H54 (cell line): Measurements from ENCODE around the gene GSTM3.
"Not testable (repeated sequence)": the region's sequence is repeated elsewhere in the genome, so short reads cannot be mapped to it uniquely, and the experiment has no call there.

ENCODE experiments used
- DNase-seq: peaks from one replicate; pipeline ENCODE4 v3.0.0; 2011; ENCODE audit warnings: low spot score, mixed read lengths; ENCODE audit not compliant: insufficient read length
- FAIRE-seq: peaks from 3 replicates; lab custom pipeline; 2011; peaks lifted over from hg19 to GRCh38; lab: Jason Lieb, UNC
- POLR2A ChIP-seq: IDR thresholded peaks from 2 replicates; pipeline ENCODE4 v1.6.1; 2011; ENCODE audit warnings: low read depth, mild to moderate bottlenecking, low read length

Gene GSTM3

DNA sequence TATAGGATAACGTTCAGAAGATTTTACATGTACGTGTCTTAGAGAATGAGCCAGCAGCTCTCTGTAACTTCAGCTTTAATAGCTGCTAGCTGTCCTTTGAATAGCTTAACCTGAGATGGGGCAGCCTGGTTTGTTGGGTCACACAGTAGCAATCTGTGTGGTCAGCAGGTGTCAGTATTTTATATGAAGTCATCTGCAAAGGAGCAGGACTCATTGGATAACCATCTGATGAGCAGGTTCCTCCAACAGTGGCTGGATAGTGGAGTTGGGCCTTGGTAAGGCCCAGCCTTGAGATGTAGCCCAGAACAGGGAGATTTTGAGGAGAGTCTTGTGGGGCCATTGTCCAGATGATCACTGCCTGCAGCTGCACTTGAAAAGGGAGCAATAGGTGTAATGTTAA, 22.3 kb downstream of the GSTM3 start:
- FAIRE-seq: no peak
- TF ChIP-seq POLR2A: no peak
- DNase-seq: no peak

DNA sequence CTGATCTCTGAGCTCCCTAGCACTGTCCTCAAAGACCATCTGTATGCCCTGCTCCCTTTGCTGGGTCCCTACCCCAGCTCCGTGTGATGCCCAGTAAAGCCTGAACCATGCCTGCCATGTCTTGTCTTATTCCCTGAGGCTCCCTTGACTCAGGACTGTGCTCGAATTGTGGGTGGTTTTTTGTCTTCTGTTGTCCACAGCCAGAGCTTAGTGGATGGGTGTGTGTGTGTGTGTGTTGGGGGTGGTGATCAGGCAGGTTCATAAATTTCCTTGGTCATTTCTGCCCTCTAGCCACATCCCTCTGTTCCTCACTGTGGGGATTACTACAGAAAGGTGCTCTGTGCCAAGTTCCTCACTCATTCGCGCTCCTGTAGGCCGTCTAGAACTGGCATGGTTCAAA, 23.1 kb downstream of the GSTM3 start:
- no peak for FAIRE-seq
- DNase-seq: no peak
- no peak for TF ChIP-seq POLR2A

DNA sequence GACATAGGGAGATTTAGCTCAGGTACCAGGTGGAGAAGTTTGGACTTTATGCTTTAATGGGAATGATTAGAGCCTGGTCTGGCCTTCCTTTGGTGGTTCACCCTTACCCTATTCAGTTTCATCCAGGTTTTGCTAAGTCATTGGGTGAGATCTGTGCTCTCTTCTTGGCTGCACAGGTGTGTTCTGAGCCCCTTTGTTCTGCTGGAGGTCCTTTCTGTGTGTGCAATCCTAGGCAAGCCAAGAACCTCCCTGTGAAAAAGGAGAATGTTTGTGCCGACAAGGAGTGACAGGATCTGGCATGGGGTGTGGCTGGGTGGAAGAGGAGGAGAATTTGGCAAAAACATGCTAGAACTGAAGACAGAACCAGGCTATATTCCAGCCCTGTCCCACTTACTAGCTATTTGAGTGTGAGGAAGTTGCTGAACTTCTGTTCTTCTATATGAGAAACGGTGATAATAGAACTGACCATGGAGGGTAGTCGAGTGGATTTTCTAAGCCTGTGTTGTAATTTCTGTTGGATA, 24.2 kb downstream of the GSTM3 start:
- no peak for FAIRE-seq
- DNase-seq: no peak
- no peak for TF ChIP-seq POLR2A

DNA sequence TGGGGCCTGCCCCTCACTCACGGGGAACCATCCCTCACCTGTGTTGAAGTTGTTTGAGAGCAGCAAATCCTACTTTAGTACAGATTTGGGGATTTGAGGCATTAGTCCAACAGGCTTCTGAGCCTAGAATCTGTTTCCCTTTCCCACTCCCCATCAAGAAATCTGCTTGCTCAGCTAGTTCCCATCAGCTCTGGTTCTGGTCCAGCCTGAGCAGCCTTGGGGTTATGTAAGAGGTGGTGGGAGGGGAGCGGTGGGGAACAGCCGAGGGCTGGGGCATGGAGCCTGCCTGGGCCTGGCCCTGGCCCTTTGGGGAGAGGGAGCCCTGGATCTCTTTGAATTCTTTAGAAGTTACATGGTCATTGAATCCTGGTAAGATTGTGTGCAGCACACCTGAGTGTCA, 24.7 kb downstream of the GSTM3 start:
- FAIRE-seq: no peak
- DNase-seq: no peak
- no peak for TF ChIP-seq POLR2A

DNA sequence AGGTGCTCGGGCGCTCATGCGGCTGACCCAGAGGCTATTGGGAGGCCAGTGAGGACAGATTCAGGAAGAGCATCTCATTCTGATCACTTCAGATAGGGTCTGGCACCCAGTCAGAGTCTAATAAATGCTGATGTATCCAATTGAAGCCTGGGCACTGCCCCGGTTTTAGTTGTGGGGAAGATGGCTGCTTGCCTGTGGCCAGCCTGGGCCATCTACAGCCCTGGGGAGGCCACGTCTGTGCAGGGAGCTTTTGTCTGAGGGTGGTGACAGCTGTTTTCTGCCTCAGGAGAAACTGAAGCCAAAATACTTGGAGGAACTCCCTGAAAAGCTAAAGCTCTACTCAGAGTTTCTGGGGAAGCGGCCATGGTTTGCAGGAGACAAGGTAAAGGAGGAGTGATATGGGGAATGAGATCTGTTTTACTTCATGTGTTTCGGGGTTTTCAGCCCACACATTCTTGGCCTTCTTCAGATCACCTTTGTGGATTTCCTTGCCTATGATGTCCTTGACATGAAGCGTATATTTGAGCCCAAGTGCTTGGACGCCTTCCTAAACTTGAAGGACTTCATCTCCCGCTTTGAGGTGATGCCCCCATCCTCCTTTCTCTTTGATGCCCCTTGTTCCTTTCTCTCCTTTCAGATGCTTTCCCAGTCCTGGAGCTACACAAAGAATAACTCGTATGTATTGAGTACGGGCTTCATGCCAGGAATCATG, 26.0 kb downstream of the GSTM3 start:
- DNase-seq (no peak), FAIRE-seq (no peak)
- no peak for TF ChIP-seq POLR2A

DNA sequence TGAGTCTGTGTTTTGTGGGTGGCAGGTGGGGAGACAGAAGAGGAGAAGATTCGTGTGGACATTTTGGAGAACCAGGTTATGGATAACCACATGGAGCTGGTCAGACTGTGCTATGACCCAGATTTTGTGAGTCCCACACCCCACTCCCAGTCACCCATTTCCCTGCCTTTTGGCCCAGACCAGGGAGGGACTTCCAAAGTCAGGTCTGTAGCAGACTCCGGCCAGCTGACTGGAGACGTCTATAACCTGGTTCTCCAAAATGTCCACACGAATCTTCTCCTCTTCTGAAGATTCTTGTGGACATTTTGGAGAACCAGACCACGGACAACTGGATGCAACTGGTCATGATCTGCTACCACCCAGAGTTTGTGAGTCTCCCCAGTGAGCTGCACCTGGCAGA, 27.2 kb downstream of the GSTM3 start:
- no peak for TF ChIP-seq POLR2A
- FAIRE-seq: no peak
- no peak for DNase-seq

DNA sequence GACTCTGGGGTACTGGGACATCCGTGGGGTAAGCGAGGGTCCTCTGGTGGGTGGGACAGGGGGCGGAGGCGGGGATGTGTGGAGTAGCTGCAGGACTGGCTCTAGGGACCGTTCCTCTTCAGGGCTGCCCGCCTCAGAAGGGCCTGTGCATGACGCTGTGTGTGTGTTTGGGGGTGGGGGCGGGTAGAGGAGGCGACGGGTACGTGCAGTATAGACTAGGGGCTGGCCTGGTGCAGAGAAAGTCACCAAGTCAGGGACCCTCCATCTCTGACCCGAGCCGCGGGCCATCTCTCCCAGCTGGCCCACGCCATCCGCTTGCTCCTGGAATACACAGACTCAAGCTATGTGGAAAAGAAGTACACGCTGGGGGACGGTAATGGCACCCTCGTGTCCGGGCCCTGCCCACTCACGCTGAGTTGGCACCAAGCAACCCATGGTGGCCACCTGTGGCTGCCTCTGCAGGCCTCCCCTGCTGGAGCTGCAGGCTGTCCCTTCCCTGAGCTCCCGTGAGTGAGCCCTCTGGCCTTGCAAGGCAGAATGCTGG, 28.4 kb downstream of the GSTM3 start:
- FAIRE-seq (no peak), DNase-seq (no peak)
- no peak for TF ChIP-seq POLR2A

DNA sequence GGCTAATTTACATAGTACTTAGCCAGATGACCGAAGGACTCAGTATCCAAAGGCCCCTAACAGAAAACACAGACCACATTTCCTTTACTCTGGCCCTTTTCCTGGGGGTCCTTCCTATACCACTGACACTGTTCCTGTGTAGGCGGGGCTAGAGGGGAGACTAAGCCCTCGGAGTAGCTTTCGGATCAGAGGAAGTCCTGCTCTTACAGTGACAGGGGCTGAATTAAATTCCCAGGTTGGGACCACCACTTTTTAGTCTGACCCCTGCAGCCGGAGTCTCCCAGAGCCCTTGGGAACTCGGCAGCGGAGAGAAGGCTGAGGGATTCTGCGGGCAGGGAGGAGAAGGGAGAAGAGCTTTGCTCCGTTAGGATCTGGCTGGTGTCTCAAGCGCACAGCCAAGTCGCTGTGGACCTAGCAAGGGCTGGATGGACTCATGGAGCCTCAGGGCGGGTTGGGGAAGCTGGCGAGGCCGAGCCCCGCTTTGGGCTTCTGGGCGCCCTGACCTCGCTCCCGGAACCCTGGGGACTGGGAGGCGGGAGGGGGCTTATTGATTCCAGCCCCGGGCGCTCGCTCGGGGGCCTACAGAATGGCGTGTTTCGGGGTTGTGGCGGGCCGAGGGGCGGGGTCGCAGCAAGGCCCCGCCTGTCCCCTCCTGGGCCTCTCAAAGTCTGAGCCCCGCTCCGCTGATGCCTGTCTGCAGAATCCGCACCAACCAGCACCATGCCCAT, 29.1 kb downstream of the GSTM3 start, which contains the start of gene GSTM5:
GSTM5 (plus strand) TSS at position 659 of the 728 bp plus-strand sequence; CDS start at position 721, 62 bp downstream.
- not testable (repeated sequence) for FAIRE-seq, DNase-seq

DNA sequence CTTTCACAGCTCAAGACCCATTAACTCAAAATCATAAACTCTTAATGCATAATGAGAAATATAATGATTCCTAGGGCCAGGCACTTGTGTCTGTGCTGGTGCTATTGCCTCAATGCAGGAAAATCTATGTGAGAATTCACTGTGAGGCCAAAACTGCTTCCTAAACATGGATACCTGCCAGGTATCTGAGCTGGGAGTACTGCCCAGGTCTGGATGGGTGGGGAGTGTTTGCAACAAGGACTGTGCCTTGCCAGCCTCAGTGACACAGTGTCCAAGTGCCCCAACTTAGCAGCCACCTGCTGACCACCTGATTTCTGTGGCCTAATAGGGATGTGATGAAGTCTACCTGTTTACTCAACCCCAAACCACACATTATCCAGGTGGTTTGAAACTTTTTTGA, 31.0 kb downstream of the GSTM3 start:
- DNase-seq, FAIRE-seq: not testable (repeated sequence)

DNA sequence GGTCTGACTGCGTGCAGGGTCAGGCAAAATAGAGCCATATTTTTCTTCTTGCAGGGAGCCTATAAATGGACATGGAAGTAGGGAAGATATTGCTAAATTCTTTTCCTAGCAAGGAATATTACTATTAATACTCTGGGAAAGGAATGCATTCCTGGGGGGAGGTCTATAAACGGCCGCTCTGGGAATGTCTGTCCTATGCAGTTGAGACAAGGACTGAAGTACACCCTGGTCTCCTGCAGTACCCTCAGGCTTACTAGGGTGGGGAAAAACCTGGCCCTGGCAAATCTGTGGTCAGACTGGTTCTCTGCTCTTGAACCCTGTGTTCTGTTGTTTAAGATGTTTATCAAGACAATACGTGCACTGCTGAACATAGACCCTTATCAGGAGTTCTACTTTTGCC, 31.9 kb downstream of the GSTM3 start:
- not testable (repeated sequence) for FAIRE-seq, DNase-seq

DNA sequence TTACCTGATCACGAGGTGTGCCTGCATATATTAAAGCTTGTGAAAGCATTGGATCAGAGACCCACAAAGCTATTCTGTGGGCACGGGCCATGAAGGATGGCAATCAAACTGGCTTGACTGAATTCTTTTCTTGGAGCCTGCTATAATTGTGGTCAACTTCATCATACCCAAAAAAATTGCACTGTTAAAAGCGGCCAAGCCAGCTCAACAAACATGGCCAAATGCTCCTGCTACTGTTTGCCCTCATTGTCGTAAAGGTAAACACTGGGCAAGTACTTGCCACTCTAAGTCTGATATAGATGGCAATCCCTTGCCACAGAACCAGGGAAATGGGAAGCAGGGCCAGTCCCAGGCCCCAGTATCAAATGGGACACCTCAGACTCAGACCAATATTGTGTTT, 35.4 kb downstream of the GSTM3 start:
- no peak for DNase-seq

DNA sequence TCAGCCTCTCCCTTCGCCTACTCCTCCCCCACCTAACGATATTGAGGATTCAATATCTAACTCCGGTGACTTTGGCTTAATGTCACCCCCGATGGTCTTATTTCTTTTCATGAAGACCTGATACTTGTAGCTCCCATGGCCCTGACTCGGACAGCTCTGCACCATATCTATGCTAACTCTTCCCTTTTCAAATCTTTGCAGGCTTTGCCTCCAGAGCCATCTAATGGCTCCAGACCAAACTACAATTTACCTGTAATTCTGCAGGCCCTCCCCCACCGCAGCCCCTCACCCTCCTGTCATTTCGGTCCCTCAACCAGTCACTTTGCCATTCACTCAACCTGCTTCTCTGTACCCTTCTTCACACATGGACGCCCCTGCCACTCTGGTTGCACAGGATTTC, 36.7 kb downstream of the GSTM3 start:
- TF ChIP-seq POLR2A: no peak
- DNase-seq (no peak), FAIRE-seq (no peak)

More for the DNA sequence above, 35.4 kb downstream of the GSTM3 start:
- FAIRE-seq: no peak
- no peak for TF ChIP-seq POLR2A

DNA sequence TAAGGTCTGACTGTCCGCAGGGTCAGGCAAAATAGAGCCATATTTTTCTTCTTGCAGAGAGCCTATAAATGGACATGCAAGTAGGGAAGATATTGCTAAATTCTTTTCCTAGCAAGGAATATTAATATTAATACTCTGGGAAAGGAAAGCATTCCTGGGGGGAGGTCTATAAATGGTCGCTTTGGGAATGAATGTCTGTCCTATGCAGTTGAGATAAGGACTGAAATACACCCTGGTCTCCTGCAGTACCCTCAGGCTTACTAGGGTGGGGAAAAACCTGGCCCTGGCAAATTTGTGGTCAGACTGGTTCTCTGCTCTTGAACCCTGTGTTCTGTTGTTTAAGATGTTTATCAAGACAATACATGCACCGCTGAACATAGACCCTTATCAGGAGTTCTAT, 37.9 kb downstream of the GSTM3 start:
- FAIRE-seq: not testable (repeated sequence)

DNA sequence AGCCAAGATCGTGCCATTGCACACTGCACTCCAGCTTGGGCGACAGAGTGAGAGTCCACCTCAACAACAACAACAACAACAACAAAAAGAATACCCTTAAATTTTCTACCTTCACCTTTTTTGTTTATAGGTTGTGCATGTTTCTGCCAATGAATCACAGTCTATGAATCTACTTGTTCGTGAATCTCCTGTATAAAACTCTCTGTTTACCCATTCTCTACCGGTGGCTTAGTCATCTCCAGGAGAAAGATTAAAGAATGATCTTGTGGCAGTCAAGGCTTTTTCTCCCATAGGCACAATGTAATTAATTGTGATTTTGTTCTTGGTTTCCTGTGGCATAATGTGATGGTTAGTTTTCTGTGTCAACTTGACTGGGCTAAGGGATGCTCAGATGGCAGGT, 43.0 kb downstream of the GSTM3 start:
- DNase-seq, FAIRE-seq: not testable (repeated sequence)

More for the DNA sequence above, 37.9 kb downstream of the GSTM3 start:
- DNase-seq: not testable (repeated sequence)
